Small intestine (tissue), 7 donors: ENCODE results near the gene GREB1. TPM values are rescaled to one million over a fixed set of nuclear protein-coding genes. Genes with fewer than 3 reads are reported as not detected.

Source experiments
- DNase-seq, 2 donors: peaks; one replicate each; pipeline versions ENCODE4 v3.0.0 to v3.0.0-alpha.2; 2013
- FAIRE-seq: peaks from 2 replicates; lab custom pipeline; 2012; peaks lifted over from hg19 to GRCh38; lab: Jason Lieb, UNC
- H3K27ac ChIP-seq, 3 donors: one replicate each; pipeline ENCODE4 v1.5.1; 2013; ENCODE audit warnings: low read length in 2 of 3, mild to moderate bottlenecking in 2 of 3, control low read depth in 1 of 3, inconsistent platforms in 1 of 3, low read depth in 1 of 3, moderate library complexity in 1 of 3
- H3K27me3 ChIP-seq, 3 donors: one replicate each; pipeline ENCODE4 v1.6.1; 2013; ENCODE audit warnings: low read length in 3 of 3, inconsistent platforms in 1 of 3; ENCODE audit not compliant: control insufficient read depth in 3 of 3, insufficient read depth in 3 of 3
- H3K36me3 ChIP-seq, 3 donors: one replicate each; pipeline ENCODE4 v1.6.1; 2013; ENCODE audit warnings: low read length in 3 of 3, inconsistent platforms in 1 of 3, low read depth in 1 of 3, mild to moderate bottlenecking in 1 of 3, moderate library complexity in 1 of 3; ENCODE audit not compliant: control insufficient read depth in 3 of 3, insufficient read depth in 2 of 3
- H3K4me1 ChIP-seq, 3 donors: one replicate each; pipeline ENCODE4 v1.6.1; 2013; ENCODE audit warnings: low read length in 2 of 3, inconsistent platforms in 1 of 3, low read depth in 1 of 3, mild to moderate bottlenecking in 1 of 3, moderate library complexity in 1 of 3; ENCODE audit not compliant: control insufficient read depth in 3 of 3, insufficient read depth in 2 of 3
- H3K4me3 ChIP-seq, 3 donors: one replicate each; pipeline ENCODE4 v1.5.1; 2013; ENCODE audit warnings: low read length in 3 of 3, control low read depth in 1 of 3, inconsistent platforms in 1 of 3, low read depth in 1 of 3, mild to moderate bottlenecking in 1 of 3, moderate library complexity in 1 of 3
- H3K9me3 ChIP-seq, 2 donors: one replicate each; pipeline ENCODE4 v1.6.1; 2013; ENCODE audit warnings: low read depth in 1 of 2, low read length in 1 of 2; ENCODE audit not compliant: control insufficient read depth in 2 of 2, insufficient read depth in 1 of 2
- WGBS, 3 donors: extraction: QIAGEN DNeasy Blood & Tissue Kit; methylation state at CpG; one replicate each; pipeline ENCODE4 v1.1.7; 2013; 5-methylcytosine and 5-hydroxymethylcytosine counted together
- polyA plus RNA-seq, 4 donors: library from polyadenylated mRNA; stranded (reverse) in 3 of 4; unstranded in 1 of 4; fragments of 200-250 nt in 3 of 4; fragments of 120-200 nt in 1 of 4; gene quantifications; one replicate each; pipeline versions ENCODE4 v1.2.1 to v1.2.3, GENCODE V29; 2013
- donor health status: healthy with polysubstance abuse.
- donor health status: control.
- donor health status: control.
- donor health status: Bipolar disorder and iron deficiency.
- donor health status: healthy.

Gene GREB1
- polyA plus RNA-seq, 4 donors, result 0.76 to 1.8 (median 1.4) TPM; not detected in 1

DNA sequence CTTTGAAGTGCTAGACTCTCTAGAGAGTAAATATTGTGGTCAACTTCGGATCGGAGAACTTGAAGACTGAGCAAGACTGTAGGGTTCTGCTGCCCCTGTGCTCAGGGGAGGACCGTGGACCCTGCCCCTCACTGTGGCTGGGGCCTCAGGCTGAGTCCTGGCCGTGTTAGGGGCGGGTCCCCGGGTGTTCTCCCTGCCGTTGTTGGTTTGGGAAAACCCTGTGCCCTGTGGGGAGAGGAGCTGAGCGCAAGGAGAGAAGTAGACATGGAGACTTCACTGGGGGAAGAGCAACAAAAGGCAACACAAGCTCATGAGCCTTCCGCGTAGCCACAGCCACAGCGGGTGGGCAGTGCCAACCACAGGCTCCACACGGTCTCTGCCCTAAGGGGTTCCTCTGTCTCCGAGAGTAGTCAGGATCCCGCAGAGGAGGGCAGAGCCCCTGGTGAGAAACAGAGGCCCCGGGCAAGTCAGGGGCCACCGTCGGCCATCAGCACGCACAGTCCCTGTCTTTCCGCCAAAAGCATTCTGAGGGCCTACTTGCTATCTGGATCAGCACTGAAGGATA is 83.1 kb downstream of the GREB1 start:
- 78 to 87% (median 83%) methylated on average over 19 of the region's 19 CpGs for WGBS, 3 donors
- FAIRE-seq (no peak), DNase-seq (no peak)
- Histone ChIP-seq H3K4me1 (no peaks in the 10 kb centered on the region), H3K27me3 (no peaks in the 10 kb centered on the region), H3K27ac (no peak overlapping the region), H3K36me3 (peaks cover 0 to 9% (median 0%) of the 10 kb centered on the region in 3 donors), H3K4me3 (no peak overlapping the region), H3K9me3 (no peaks in the 10 kb centered on the region)

DNA sequence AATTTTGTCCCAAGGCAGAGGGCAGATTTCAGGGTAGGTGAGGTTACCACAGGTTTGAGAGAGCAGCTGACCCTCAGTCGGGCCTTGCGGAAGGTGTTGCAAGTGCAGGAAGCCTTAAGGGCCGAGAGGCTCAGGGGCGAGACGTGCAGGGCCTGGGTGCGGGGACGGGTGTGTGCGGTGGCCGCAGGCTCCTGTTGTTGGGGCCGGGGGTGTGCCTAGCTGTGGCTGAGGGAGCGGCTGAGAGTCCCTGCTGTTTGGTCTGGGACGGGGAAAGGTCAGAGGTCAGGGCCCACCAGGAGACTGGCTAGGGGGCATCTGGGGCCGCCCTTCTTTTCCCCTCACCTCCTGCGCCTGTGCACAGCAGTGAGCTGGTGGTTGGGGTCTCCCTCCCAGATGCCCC is 83.7 kb downstream of the GREB1 start:
- H3K27ac ChIP-seq, result no peak overlapping the region
- H3K4me3 ChIP-seq, result no peak overlapping the region
- 86 to 94% (median 88%) methylated on average over 14 of the region's 14 CpGs for whole genome bisulfite sequencing, 3 donors
- no peaks in the 10 kb centered on the region for H3K9me3 ChIP-seq
- FAIRE-seq (no peak), DNase-seq (no peak)
- H3K36me3 ChIP-seq, result peaks cover 0 to 7% (median 0%) of the 10 kb centered on the region in 3 donors
- H3K27me3 ChIP-seq, result no peaks in the 10 kb centered on the region
- no peaks in the 10 kb centered on the region for H3K4me1 ChIP-seq

DNA sequence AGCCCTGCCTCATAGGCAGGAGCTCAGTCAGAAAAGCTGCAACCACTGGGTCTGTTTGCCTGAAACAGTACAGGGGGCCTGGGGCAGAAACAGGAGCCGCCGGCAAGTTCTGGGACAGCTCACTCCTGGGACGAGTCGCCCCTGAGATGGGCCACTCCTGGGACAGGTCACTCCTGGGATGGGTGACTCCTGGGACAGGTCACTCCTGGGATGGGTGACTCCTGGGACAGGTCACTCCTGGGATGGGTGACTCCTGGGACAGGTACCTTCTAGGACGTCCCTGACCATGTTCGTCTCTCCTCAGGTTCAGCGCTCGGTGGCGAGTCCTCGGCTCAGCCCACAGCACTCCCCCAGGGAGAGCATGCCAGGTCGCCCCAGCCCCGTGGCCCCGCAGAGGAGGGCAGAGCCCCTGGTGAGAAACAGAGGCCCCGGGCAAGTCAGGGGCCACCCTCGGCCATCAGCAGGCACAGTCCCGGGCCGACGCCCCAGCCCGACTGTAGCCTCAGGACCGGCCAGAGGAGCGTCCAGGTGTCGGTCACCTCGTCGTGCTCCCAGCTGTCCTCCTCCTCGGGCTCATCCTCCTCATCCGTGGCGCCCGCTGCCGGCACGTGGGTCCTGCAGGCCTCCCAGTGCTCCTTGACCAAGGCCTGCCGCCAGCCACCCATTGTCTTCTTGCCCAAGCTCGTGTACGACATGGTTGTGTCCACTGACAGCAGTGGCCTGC is 84.3 kb downstream of the GREB1 start:
- no peak overlapping the region for H3K4me3 ChIP-seq
- H3K27ac ChIP-seq, result no peak overlapping the region
- WGBS, 3 donors, result 92 to 94% (median 92%) methylated on average over 29 to 33 of the region's 33 CpGs
- FAIRE-seq (no peak), DNase-seq (no peak)
- H3K9me3 ChIP-seq, result no peaks in the 10 kb centered on the region
- no peaks in the 10 kb centered on the region for H3K4me1 ChIP-seq
- no peaks in the 10 kb centered on the region for H3K27me3 ChIP-seq
- peaks cover 0 to 4% (median 0%) of the 10 kb centered on the region in 3 donors for H3K36me3 ChIP-seq

DNA sequence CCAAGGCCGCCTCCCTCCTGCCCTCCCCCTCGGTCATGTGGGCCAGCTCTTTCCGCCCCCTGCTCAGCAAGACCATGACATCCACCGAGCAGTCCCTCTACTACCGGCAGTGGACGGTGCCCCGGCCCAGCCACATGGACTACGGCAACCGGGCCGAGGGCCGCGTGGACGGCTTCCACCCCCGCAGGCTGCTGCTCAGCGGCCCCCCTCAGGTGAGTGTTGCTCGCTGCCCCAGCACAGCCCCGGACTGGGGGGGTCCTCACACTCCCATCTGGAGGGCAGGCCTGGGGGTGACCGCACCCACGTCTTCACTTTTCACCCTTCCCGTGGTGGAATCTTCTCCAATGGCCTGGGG is 84.8 kb downstream of the GREB1 start:
- 90 to 93% (median 92%) methylated on average over 19 to 20 of the region's 20 CpGs for WGBS, 3 donors
- Histone ChIP-seq H3K4me1 (no peaks in the 10 kb centered on the region), H3K9me3 (no peaks in the 10 kb centered on the region), H3K27ac (no peak overlapping the region), H3K36me3 (peaks cover 0 to 4% (median 0%) of the 10 kb centered on the region in 3 donors), H3K4me3 (no peak overlapping the region), H3K27me3 (no peaks in the 10 kb centered on the region)
- no peak for FAIRE-seq
- no peak for DNase-seq

DNA sequence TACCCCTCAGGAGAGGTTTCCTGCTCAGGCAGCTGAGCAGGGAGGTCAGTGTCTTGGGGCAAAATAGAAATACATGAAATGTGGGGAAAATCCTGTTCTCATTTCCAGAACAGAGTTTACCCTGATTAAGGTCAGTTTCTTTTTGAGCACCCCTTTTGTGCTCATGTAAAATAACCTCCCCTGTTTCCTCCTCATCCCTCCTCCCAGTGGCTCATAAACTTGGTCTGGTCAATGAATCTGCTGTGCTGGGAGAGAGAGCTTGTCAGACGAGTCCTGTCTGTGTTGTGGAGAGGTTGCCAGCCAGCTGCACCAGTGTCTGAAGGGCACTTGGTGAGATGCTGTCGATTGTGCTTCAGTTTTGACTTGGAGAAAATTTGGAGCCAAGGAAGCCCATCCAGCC is 87.6 kb downstream of the GREB1 start:
- Histone ChIP-seq H3K9me3 (no peaks in the 10 kb centered on the region), H3K36me3 (no peaks in the 10 kb centered on the region), H3K4me3 (no peak overlapping the region), H3K27ac (no peak overlapping the region), H3K4me1 (no peaks in the 10 kb centered on the region), H3K27me3 (no peaks in the 10 kb centered on the region)
- DNase-seq (no peak), FAIRE-seq (no peak)
- WGBS, 3 donors, result 33 to 53% (median 41%) methylated on average over 2 of the region's 2 CpGs

DNA sequence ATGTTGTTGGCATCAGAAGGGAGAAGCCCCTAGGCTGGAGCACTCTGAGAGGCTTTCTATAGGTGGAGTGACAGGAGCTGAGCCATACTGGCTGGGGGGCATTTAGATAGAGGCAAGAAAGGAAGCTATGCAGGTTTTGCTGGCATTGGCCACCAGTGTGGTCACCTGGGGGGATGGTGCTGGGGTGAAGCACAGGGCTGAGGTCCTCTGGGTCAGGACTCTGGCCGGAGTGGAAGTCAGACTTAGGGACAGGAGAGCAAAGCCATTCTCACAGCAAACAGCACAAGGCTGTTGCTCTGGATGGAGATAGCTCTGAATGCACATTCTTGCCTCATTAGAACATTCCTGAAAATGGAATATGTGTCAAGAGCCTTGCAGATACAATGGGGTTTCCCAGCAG is 88.8 kb downstream of the GREB1 start:
- FAIRE-seq, result no peak
- H3K4me3 ChIP-seq, result no peak overlapping the region
- H3K27ac ChIP-seq, result no peak overlapping the region
- WGBS, 3 donors, result 68 to 81% (median 80%) methylated on average over 1 of the region's 1 CpG
- peaks cover 0 to 9% of the 10 kb centered on the region in 2 donors for H3K9me3 ChIP-seq
- H3K36me3 ChIP-seq, result peaks cover 0 to 2% (median 0%) of the 10 kb centered on the region in 3 donors
- H3K4me1 ChIP-seq, result no peaks in the 10 kb centered on the region
- DNase-seq, result no peak
- no peaks in the 10 kb centered on the region for H3K27me3 ChIP-seq

DNA sequence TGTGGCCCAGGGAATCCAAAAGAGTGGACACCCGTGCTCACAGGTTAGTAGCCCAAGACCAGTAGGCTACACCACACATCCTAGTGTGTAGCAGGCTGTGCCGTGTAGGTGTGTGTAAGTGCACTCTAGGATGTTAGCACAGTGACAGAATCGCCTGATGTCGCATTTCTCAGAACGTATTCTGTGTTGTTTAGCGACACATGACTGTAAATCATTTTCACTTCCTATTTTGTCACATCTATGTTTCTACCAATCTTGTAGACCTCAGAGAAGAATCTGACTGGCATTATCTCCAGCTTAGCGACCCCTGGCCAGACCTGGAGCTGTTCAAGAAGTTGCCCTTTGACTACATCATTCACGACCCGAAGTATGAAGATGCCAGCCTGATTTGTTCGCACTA is 91.0 kb downstream of the GREB1 start:
- H3K36me3 ChIP-seq, result peaks cover 0 to 2% (median 0%) of the 10 kb centered on the region in 3 donors
- WGBS, 3 donors, result 77 to 86% (median 79%) methylated on average over 10 of the region's 10 CpGs
- no peaks in the 10 kb centered on the region for H3K27me3 ChIP-seq
- FAIRE-seq, result no peak
- no peak overlapping the region for H3K27ac ChIP-seq
- no peak overlapping the region for H3K4me3 ChIP-seq
- H3K9me3 ChIP-seq, result peaks cover 0 to 10% of the 10 kb centered on the region in 2 donors
- DNase-seq, result no peak
- no peaks in the 10 kb centered on the region for H3K4me1 ChIP-seq

DNA sequence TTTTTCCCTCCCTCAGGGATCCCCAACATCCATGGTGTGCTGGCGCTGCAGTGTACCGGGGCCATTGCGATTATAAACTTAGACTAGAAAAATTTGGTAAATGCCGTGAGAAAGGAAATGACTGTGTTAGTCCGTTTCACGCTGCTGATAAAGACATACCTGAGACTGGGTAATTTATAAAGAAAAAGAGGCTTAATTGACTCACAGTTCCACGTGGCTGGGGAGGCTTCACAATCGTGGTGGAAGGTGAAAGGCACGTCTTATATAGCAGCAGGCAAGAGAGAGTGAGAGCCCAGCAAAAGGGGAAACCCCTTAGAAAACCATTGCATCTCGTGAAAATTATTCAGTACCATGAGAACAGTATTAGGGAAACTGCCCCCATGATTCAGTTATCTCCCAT is 91.8 kb downstream of the GREB1 start:
- H3K36me3 ChIP-seq, result peaks cover 0 to 2% (median 0%) of the 10 kb centered on the region in 3 donors

More for the DNA sequence above, 91.8 kb downstream of the GREB1 start:
- H3K27ac ChIP-seq, result no peak overlapping the region
- H3K27me3 ChIP-seq, result no peaks in the 10 kb centered on the region
- H3K4me3 ChIP-seq, result no peak overlapping the region
- no peaks in the 10 kb centered on the region for H3K4me1 ChIP-seq
- peaks cover 0 to 10% of the 10 kb centered on the region in 2 donors for H3K9me3 ChIP-seq
- DNase-seq, result no peak
- no peak for FAIRE-seq
- 78 to 85% (median 84%) methylated on average over 10 of the region's 10 CpGs for WGBS, 3 donors
